HG03135 (cell line): ENCODE results near the gene RAB3A.
"Not testable (repeated sequence)": the region's sequence is repeated elsewhere in the genome, so short reads cannot be mapped to it uniquely, and the experiment has no call there.

Experiments used
- ATAC-seq: cut with Tn5 transposase; IDR thresholded peaks from one replicate; pipeline ENCODE4 v1.9.1; 2021; ENCODE audit warnings: mild to moderate bottlenecking, moderate library complexity; ENCODE audit not compliant: unreplicated experiment

Gene RAB3A

DNA sequence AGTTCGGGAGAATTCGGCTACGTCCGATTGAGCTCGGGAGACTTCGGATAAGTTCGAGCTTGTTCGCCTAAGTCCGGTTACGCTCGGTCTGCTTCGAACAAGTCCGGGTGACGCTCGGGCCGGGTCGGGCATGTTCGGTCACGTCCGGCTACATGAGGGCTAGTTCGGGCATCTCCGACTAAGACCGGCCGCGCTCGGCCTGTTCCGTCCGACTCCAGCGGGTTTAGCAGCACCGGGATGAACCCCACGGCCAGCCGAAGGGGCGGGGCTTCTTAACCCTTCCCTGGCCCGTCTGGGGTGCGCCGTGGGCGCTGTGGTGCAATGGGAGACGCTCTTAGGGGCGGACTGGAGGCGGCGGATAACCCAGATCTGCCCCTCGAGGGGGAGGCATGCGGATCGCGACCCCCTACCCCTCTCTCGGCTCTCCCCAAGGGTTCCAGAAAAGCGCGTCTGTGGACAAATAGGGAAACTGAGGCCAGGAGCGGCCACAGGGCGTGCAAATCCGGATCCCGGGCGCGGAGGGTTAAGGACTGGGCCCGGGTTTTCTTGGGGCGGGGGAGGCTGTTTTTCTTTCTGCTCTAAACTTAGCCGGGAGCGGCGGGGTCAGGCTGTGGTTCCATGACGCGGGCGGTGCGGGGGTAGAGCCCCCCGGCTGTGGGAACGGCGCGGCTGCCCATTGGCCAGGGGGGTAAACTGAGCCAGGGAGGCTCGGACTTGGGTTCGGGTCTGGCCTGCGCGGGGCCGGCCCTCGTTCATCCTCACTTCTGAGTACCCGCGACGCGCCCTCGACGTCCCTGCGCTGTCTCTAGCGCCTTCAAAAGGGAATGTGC is 20.9 kb upstream of the RAB3A start:
- ATAC-seq: peak; percentile 85

DNA sequence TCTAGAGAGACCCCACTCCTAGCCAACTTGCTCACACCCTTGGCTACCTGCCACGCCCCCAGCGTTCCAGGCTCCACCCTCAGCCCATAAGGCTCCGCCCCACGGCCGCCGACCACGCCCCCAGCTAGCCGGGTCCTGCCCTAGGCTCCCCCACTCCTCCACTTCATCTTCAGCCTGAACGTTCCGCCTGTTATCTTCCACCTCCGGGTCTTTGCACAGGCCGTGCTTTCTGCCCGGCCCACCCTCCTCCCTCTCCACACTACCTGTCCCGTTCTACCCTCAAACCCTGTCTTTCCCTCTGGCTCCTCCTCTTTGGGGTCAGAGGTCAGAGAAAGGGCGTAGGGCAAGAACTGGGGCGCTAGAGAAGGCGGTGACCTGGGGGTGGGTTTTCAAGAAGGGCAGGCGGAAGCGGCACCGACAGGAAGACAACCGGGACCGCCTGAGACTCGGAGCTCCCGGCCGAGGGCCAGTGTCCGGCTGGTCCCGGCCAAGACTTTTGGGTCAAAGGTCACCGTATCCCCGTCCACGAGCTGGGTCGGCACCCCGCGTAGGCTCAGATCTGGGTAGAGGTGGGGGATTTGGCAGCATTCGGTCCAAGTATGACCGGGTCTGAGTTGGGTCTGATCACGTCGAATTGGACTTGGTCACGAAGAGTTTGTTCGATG is 20.1 kb upstream of the RAB3A start:
- ATAC-seq: no peak

- no peak for ATAC-seq
Measured at GRCh38 chr19:18221815-18222725, 18.2 kb upstream of the RAB3A start.

GRCh38 chr19:18220632-18221275 is 16.9 kb upstream of the RAB3A start:
- no peak for ATAC-seq

GRCh38 chr19:18219911-18220631 is 16.2 kb upstream of the RAB3A start:
- no peak for ATAC-seq

- no peak for ATAC-seq
Measured at GRCh38 chr19:18218600-18218999, 14.8 kb upstream of the RAB3A start.

DNA sequence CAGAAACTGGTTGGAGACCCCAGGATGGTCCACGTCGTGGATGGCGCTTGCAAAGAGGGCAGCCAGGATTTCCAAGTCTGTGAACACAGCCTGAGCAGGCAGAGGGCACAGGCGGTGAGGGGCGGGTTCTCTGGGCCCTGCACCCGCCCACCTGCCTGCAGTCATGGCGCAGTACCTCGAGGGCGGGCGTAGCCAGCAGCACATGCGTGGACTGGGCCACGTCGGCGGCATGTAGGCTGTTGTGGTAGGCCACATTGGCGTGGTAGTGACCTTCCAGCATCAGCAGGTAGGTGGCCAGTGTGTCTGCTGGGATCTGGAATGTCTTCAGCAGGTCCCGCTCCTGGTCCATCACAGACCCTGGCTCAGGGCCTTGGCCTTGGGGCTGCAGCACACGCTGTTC is 14.3 kb upstream of the RAB3A start:
- ATAC-seq: no peak

- ATAC-seq: no peak
Measured at GRCh38 chr19:18216789-18217188, 12.9 kb upstream of the RAB3A start.

GRCh38 chr19:18214779-18215433 is 11.1 kb upstream of the RAB3A start:
- no peak for ATAC-seq

DNA sequence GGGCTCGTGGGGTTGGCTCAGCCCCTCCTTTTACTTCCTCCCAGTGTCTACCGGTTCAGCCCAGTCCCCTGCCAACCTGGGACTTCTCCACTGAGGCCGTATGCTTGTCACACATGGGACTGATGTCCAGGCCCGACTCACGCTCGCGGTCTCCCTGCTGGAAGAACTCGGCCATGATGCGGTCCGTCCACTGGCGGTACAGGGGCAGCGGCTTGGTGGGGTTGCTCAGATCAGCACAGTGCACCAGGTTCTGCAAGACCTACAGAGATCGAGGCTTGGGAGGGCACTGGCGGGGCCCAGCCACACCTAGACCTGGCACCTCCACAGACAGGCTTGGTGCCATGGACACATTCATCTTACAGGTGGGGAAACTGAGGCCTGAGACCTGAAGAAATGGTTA is 7.8 kb upstream of the RAB3A start:
- no peak for ATAC-seq

GRCh38 chr19:18209912-18210311 is 6.1 kb upstream of the RAB3A start:
- not testable (repeated sequence) for ATAC-seq

GRCh38 chr19:18208098-18208951 is 4.5 kb upstream of the RAB3A start:
- no peak for ATAC-seq

DNA sequence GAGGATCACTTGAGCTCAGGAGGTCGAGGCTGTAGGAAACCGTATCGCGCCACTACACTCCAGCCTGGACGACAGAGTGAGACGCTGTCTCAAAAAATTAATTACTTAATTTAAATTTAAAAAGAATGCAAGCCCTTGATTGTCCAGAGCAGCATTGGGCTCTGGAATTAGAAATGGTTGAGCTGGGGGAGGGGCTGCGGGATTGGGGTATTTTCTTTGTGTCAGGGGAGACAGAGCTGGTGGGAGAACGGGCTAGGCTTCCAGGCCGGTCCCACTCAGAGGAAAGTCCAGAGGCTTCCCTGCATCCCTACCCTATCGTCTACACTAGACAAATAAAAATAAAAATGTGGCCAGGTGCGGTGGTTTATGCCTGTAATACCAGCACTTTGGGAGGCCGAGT is 2.2 kb upstream of the RAB3A start:
- no peak for ATAC-seq

DNA sequence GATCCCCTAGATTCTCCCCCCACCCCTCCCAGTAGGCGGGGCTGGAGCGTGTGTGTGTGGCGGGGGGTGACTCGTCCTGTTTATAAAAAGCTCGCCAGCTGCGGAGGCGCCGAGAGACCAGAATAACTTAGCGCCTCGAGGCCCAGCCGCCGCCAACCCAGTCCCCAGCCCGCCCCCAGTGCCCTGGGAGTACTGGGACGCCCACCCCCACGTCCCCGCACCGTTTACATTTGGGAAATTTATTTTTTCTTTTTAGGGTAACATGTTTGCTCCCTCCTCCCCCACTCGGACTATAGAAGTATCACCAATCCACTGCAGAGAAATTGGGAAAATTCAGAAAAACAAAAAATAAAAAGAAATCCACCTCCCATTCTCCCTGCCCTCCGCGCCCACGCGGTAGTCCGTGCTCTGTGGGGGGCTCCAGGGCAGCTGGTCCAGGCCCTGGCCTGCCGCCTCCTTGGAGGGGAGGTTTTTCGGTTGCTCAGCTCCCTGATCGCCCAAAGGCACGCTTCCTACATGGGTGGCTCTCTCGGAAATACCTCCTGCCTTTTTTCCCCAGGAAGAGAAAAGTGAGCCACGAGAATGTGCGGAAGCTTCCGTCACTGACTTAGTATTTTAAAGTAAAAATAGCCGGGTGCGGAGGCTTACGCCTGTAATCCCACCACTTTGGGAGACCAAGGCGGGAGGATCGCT is 1.5 kb upstream of the RAB3A start:
- no peak for ATAC-seq

DNA sequence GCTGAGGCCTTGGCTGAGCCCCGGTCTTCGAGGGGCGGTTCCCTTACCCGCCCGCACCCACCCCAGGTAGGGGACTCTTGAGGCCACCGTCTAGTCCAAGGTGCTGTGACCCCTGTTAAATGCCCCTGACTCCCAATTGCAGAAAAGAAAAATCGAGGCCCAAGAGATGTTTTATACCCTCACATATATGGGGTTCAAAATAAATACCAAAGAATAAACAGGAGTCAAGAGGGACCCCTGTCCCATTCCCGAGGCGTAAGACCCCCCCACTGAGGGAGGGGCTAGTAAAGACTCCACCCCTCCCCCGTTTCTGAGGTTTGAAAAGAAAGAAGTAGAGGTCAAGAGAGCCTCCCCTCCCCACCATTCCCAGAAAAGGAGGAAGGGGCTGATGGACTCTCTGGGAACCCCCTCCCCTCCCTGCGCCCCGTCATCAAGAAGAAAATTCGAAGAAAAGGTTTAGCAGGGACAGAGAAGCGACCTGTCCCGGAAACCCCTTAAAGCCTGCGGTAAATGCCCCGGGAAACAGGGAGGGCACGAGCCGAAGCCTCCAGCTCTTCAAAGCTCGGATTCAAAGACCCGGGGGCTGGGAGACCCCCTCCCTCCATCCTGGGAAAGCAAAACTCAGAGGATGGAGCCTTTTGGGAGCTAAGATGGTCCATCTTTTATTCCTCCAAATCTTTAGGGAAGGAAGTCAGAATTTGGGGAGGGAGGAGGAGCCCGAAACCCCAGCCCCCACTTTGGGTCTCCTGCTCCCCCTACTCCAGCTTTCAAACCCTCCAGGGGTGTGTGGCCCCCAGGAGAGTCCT is 755 bp upstream of the RAB3A start:
- peak; percentile 2 for ATAC-seq

DNA sequence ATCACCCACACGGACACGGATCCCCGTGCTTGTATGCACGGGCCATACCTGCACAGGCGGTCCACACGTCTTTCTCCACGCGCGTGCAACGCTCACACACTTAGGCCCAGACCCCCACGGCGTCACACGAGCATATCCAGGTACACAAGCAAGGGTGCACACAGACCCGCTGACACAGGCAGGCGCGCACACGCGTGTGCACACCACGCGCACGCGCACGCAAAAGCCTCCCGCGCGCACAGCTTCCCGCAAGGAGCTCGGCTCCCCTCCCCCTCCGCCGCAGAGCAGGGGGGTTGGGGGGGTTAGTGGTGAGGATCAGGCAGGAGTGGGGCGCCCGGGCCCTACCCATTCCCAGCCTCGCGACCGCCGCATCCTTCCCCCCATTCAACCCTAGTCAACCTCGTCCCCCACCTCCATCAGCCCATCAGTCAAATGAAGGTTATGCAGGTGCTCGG is 407 bp downstream of the RAB3A start:
- no peak for ATAC-seq

- ATAC-seq: no peak
Measured at GRCh38 chr19:18202778-18203407, 949 bp downstream of the RAB3A start.
